GM12872 (cell line): Measurements from ENCODE around the gene HCFC1.

ENCODE experiments used
- CTCF ChIP-seq: IDR thresholded peaks from 3 replicates; pipeline ENCODE4 v1.5.1; 2011; ENCODE audit warnings: low read depth, mild to moderate bottlenecking, low read length, moderate library complexity; ENCODE audit not compliant: insufficient read depth

Gene HCFC1

GRCh38 chrX:153956044-153956907 lies 15.3 kb downstream of the HCFC1 start:
- TF ChIP-seq CTCF = no peak

GRCh38 chrX:153955228-153955732 lies 16.3 kb downstream of the HCFC1 start:
- no peak for TF ChIP-seq CTCF

- TF ChIP-seq CTCF = no peak
These were observed 16.9 kb downstream of the HCFC1 start for GRCh38 chrX:153954558-153955227.

GRCh38 chrX:153953892-153954557 lies 17.6 kb downstream of the HCFC1 start:
- TF ChIP-seq CTCF = 0 out of 3 replicates have a peak, but pooled peaks have one; percentile 30

DNA sequence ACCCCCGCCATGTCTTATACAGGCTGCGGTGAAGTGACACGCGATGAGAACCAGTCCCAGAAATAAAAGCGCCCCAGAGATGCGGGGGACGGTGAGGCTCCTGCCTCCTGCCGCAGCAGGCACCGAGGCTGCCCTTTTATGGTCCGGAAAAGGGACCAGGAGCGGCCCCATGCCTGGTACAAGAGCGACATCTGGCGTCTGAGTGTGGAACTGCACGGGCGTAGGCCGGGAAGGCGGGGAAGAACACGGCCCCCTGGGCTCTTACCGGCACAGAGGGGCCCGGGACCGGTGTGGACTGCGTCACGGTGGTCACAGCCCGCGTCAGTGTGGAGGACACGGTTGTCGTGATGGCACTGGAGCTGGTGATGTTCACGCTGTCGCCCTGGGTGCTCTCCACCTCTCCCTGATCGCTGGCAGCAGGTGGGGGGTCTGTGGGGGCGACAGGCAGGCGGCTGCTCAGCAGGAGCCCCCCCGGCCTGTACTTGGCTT lies 18.2 kb downstream of the HCFC1 start:
- peak; percentile 89 for TF ChIP-seq CTCF

- TF ChIP-seq CTCF = no peak
These were observed 19.1 kb downstream of the HCFC1 start for GRCh38 chrX:153952373-153953026.
